ENCODE results near the gene C1S. TPM values are rescaled to one million over a fixed set of nuclear protein-coding genes. Genes with fewer than 3 reads are reported as not detected.
A peak's percentile ranks its signal among the peaks of the same experiment; 100 is the strongest.
"Not testable (repeated sequence)": the region's sequence is repeated elsewhere in the genome, so short reads cannot be mapped to it uniquely, and the experiment has no call there.

C1S gene
- total RNA-seq (ENCODE audit: low replicate concordance) = 0.56 and 2.1 TPM in 2 replicates

- no peaks in the 10 kb centered on the region for H3K9me3 Mint-ChIP-seq
- Histone ChIP-seq H4K20me1 (ENCODE audit: low read depth) (no peaks in the 10 kb centered on the region), H3K4me3 (no peak within 1 kb of the TSS), H3K27me3 (no peaks in the 10 kb centered on the region), H3F3A (ENCODE audit: low read depth) (no peaks in the 10 kb centered on the region), H3K9ac (no peak within 1 kb of the TSS), H2AFZ (replicated peaks) (no peak within 1 kb of the TSS), H3K27ac (no peak within 1 kb of the TSS), H3K79me2 (ENCODE audit: low read depth) (no peaks in the 10 kb centered on the region), H3K4me1 (no peaks in the 10 kb centered on the region), H3K9me3 (ENCODE audit: low read depth) (no peaks in the 10 kb centered on the region), H3K36me3 (no peaks in the 10 kb centered on the region), H3K4me2 (no peak within 1 kb of the TSS)
- DNase-seq (ENCODE audit: low spot score) = peak; percentile 6
- H3K4me3 Mint-ChIP-seq = no peak within 1 kb of the TSS
- no peaks in the 10 kb centered on the region for H3K36me3 Mint-ChIP-seq
- no peak for TF ChIP-seq CTCF (IDR thresholded peaks at IDR 0.05)
- no peak for TF ChIP-seq EZH2phosphoT487 (IDR thresholded peaks at IDR 0.05)
- TF ChIP-seq EZH2 (IDR thresholded peaks at IDR 0.05) = no peak
- H3K4me1 Mint-ChIP-seq = peaks cover 6% of the 10 kb centered on the region
- peaks cover 5% of the 10 kb centered on the region for H3K27me3 Mint-ChIP-seq (ENCODE audit: insufficient read depth, low read depth)
- peak within 1 kb of the TSS; percentile 32 for H3K27ac Mint-ChIP-seq
Observed at GRCh38 chr12:7060353-7060954, at the start of gene C1S. C1S (plus strand) TSS chr12:7060718; CDS start chr12:7061913, 1,195 bp downstream.

GRCh38 chr12:7011398-7011797, 49.1 kb upstream of the C1S start:
- H3K36me3 Mint-ChIP-seq; H2AFZ ChIP-seq (replicated peaks); H3K9me3 ChIP-seq (ENCODE audit: low read depth); DNase-seq (ENCODE audit: low spot score); H3K27ac Mint-ChIP-seq; H3K27me3 Mint-ChIP-seq (ENCODE audit: insufficient read depth, low read depth); H3K4me1 ChIP-seq; H3K9ac ChIP-seq; H3K4me1 Mint-ChIP-seq; H4K20me1 ChIP-seq (ENCODE audit: low read depth); H3K27ac ChIP-seq; H3K9me3 Mint-ChIP-seq; H3K4me2 ChIP-seq; H3F3A ChIP-seq (ENCODE audit: low read depth); H3K36me3 ChIP-seq; H3K27me3 ChIP-seq; H3K4me3 ChIP-seq; H3K4me3 Mint-ChIP-seq: not testable (repeated sequence)
- H3K79me2 ChIP-seq (ENCODE audit: low read depth) = peaks cover 25% of the 10 kb centered on the region

GRCh38 chr12:7012024-7012607, 48.4 kb upstream of the C1S start:
- H3K36me3 Mint-ChIP-seq = peaks cover 6% of the 10 kb centered on the region
- H3K4me1 Mint-ChIP-seq = peaks cover 2% of the 10 kb centered on the region
- Histone ChIP-seq H3K9ac (peak overlapping the region; percentile 20), H3K27ac (no peak overlapping the region), H3F3A (ENCODE audit: low read depth) (no peaks in the 10 kb centered on the region), H3K27me3 (no peaks in the 10 kb centered on the region), H3K36me3 (no peaks in the 10 kb centered on the region), H2AFZ (replicated peaks) (no peak overlapping the region), H3K79me2 (ENCODE audit: low read depth) (peaks cover 32% of the 10 kb centered on the region), H3K4me1 (peaks cover 6% of the 10 kb centered on the region), H3K4me2 (no peak overlapping the region), H3K4me3 (no peak overlapping the region), H4K20me1 (ENCODE audit: low read depth) (peaks cover 6% of the 10 kb centered on the region), H3K9me3 (ENCODE audit: low read depth) (no peaks in the 10 kb centered on the region)
- H3K27me3 Mint-ChIP-seq (ENCODE audit: insufficient read depth, low read depth) = no peaks in the 10 kb centered on the region
- no peak overlapping the region for H3K27ac Mint-ChIP-seq
- no peak overlapping the region for H3K4me3 Mint-ChIP-seq
- TF ChIP-seq EZH2 (IDR thresholded peaks at IDR 0.05) (no peak), EZH2phosphoT487 (IDR thresholded peaks at IDR 0.05) (no peak), CTCF (IDR thresholded peaks at IDR 0.05) (no peak)
- no peak for DNase-seq (ENCODE audit: low spot score)
- H3K9me3 Mint-ChIP-seq = no peaks in the 10 kb centered on the region

- Mint-ChIP-seq H3K27me3 (ENCODE audit: insufficient read depth, low read depth) (peaks cover 2% of the 10 kb centered on the region), H3K27ac (no peak overlapping the region)
Observed at GRCh38 chr12:7013101-7013500, 47.4 kb upstream of the C1S start.

More at GRCh38 chr12:7013101-7013500, 47.4 kb upstream of the C1S start:
- Histone ChIP-seq H3K4me2 (no peak overlapping the region), H3K36me3 (no peaks in the 10 kb centered on the region), H4K20me1 (ENCODE audit: low read depth) (peaks cover 14% of the 10 kb centered on the region), H3K27ac (no peak overlapping the region), H3F3A (ENCODE audit: low read depth) (no peaks in the 10 kb centered on the region), H3K27me3 (no peaks in the 10 kb centered on the region), H3K4me1 (peaks cover 11% of the 10 kb centered on the region), H3K4me3 (no peak overlapping the region), H2AFZ (replicated peaks) (no peak overlapping the region), H3K9me3 (ENCODE audit: low read depth) (no peaks in the 10 kb centered on the region), H3K79me2 (ENCODE audit: low read depth) (peaks cover 42% of the 10 kb centered on the region), H3K9ac (no peak overlapping the region)
- Mint-ChIP-seq H3K9me3 (no peaks in the 10 kb centered on the region), H3K4me1 (peaks cover 7% of the 10 kb centered on the region), H3K4me3 (no peak overlapping the region), H3K36me3 (peaks cover 3% of the 10 kb centered on the region)
- no peak for DNase-seq (ENCODE audit: low spot score)
- TF ChIP-seq EZH2phosphoT487 (IDR thresholded peaks at IDR 0.05) (no peak), CTCF (IDR thresholded peaks at IDR 0.05) (no peak), EZH2 (IDR thresholded peaks at IDR 0.05) (no peak)

Data from neural progenitor cell (in vitro differentiated cells).